ENCODE data around the gene CUL1.

- no peak for TF ChIP-seq ZFX (IDR thresholded peaks at IDR 0.05)
- no peak for TF ChIP-seq CTCF (conservative IDR thresholded peaks at IDR 0.05)
These were observed 84.2 kb downstream of the CUL1 start for GRCh38 chr7:148782757-148783456.
